B cell (primary cell): Measurements from ENCODE around the gene CLEC4M. TPM values are rescaled to one million over a fixed set of nuclear protein-coding genes. Genes with fewer than 3 reads are reported as not detected.

Source experiments
- ATAC-seq: fragments of 200-7000 bp; cut with Tn5 transposase; one replicate; pipeline ENCODE4 v1.10.0; 2021; ENCODE audit warnings: low read depth, mild to moderate bottlenecking, moderate number of reproducible peaks, moderate library complexity
- CTCF ChIA-PET: fragments of 350-600 bp; sonication (Branson Sonifier 250); formaldehyde crosslinking; loops from one replicate; lab custom pipeline; 2021; ENCODE audit warnings: antibody characterized with exemption, inconsistent platforms; lab: Charles Lee
- POLR2A ChIA-PET: fragments of 350-600 bp; sonication (Branson Sonifier 250); formaldehyde crosslinking; loops from one replicate; lab custom pipeline; 2021; ENCODE audit warnings: antibody characterized with exemption; lab: Charles Lee
- DNase-seq: peaks from one replicate; pipeline ENCODE4 v3.0.0; 2013
- H2AFZ ChIP-seq: 2 replicates; pipeline ENCODE4 v1.6.1; 2012; ENCODE audit warnings: mild to moderate bottlenecking, low read depth, low read length; ENCODE audit not compliant: insufficient read depth, poor library complexity, severe bottlenecking
- H3K27ac ChIP-seq, 2 donors: 1 replicate in 1 of 2; 2 replicates in 1 of 2; pipeline ENCODE4 v1.5.1; 2012 to 2013; ENCODE audit warnings: low read length in 2 of 2, mild to moderate bottlenecking in 2 of 2, moderate library complexity in 1 of 2
- H3K27me3 ChIP-seq, 4 experiments: fragments of 200-600 bp in 1 of 4; sonication (generic) in 1 of 4; replicated peaks in 1 of 4; 1 replicate in 2 of 4; 2 replicates in 2 of 4; pipeline versions ENCODE4 v1.6.1 to v1.7.0; 2013 to 2016; ENCODE audit warnings: low read length in 3 of 4, mild to moderate bottlenecking in 2 of 4, mixed read lengths in 1 of 4, moderate library complexity in 1 of 4; ENCODE audit not compliant: insufficient read depth in 4 of 4, control insufficient read depth in 3 of 4; ENCODE audit errors: control extremely low read depth in 1 of 4
- H3K36me3 ChIP-seq, 2 experiments: replicated peaks in 1 of 2; 1 replicate in 1 of 2; 2 replicates in 1 of 2; pipeline versions ENCODE4 v1.6.1 to v1.7.1; 2013; ENCODE audit warnings: low read length in 1 of 2; ENCODE audit not compliant: insufficient read depth in 2 of 2, control insufficient read depth in 1 of 2; ENCODE audit errors: control extremely low read depth in 1 of 2, extremely low read depth in 1 of 2
- H3K4me1 ChIP-seq, 2 donors: fragments of 200-600 bp in 1 of 2; sonication (generic) in 1 of 2; 1 replicate in 1 of 2; 2 replicates in 1 of 2; pipeline versions ENCODE4 v1.5.1 to v1.6.1; 2013 to 2017; ENCODE audit warnings: low read length in 2 of 2; ENCODE audit not compliant: control insufficient read depth in 2 of 2, insufficient read depth in 2 of 2
- H3K4me2 ChIP-seq: replicated peaks from 2 replicates; pipeline ENCODE3; 2012; ENCODE audit warnings: mild to moderate bottlenecking, low read depth, low read length; ENCODE audit not compliant: poor library complexity, severe bottlenecking
- H3K4me3 ChIP-seq, 5 experiments: fragments of 200-600 bp in 1 of 5; sonication (generic) in 1 of 5; 1 replicate in 3 of 5; 2 replicates in 2 of 5; pipeline versions ENCODE4 v1.5.1 to v1.7.0; 2011 to 2016; ENCODE audit warnings: low read length in 4 of 5, mild to moderate bottlenecking in 4 of 5, low read depth in 2 of 5, control low read depth in 1 of 5, moderate library complexity in 1 of 5; ENCODE audit not compliant: insufficient read depth in 1 of 5; ENCODE audit errors: control extremely low read depth in 1 of 5, extremely low read depth in 1 of 5
- H3K79me2 ChIP-seq: fragments of 200-600 bp; sonication (generic); one replicate; pipeline ENCODE4 v1.6.0; 2016; ENCODE audit warnings: low read length; ENCODE audit not compliant: control insufficient read depth, insufficient read depth
- H3K9ac ChIP-seq: fragments of 200-600 bp; sonication (generic); 2 replicates; pipeline ENCODE4 v1.6.1; 2017; ENCODE audit warnings: mild to moderate bottlenecking, low read length, moderate library complexity
- H3K9me3 ChIP-seq, 3 donors: one replicate each; pipeline versions ENCODE4 v1.6.1 to v1.7.1; 2013; ENCODE audit warnings: low read length in 2 of 3; ENCODE audit not compliant: control insufficient read depth in 2 of 3, insufficient read depth in 1 of 3; ENCODE audit errors: control extremely low read depth in 1 of 3
- H4K20me1 ChIP-seq: 2 replicates; pipeline ENCODE4 v1.6.0; 2012; ENCODE audit warnings: mild to moderate bottlenecking, low read length; ENCODE audit not compliant: insufficient read depth, control insufficient read depth, poor library complexity, severe bottlenecking
- H3K27ac Mint-ChIP-seq: one replicate; pipeline ENCODE4 v1.8.0; 2021; ENCODE audit warnings: mixed read lengths
- H3K27me3 Mint-ChIP-seq: one replicate; pipeline ENCODE4 v1.8.0; 2021; ENCODE audit warnings: mixed read lengths
- H3K4me1 Mint-ChIP-seq: one replicate; pipeline ENCODE4 v1.8.0; 2021; ENCODE audit warnings: mixed read lengths
- H3K4me3 Mint-ChIP-seq: one replicate; pipeline ENCODE4 v1.8.0; 2021; ENCODE audit warnings: mixed read lengths
- H3K9me3 Mint-ChIP-seq: one replicate; pipeline ENCODE4 v1.8.0; 2022; ENCODE audit warnings: mixed read lengths; ENCODE audit not compliant: insufficient read depth
- CTCF ChIP-seq: fragments of 200-600 bp; IDR thresholded peaks from one replicate; pipeline ENCODE4 v1.8.0; 2022; ENCODE audit warnings: antibody characterized with exemption, mild to moderate bottlenecking
- EZH2 ChIP-seq: IDR thresholded peaks from 2 replicates; pipeline ENCODE4 v1.6.1; 2012; ENCODE audit warnings: borderline replicate concordance, low read depth, mild to moderate bottlenecking, moderate library complexity, low read length; ENCODE audit not compliant: insufficient read depth, poor library complexity, severe bottlenecking
- WGBS: methylation state at CpG from one replicate; pipeline ENCODE4 v1.1.5; 2013; ENCODE audit warnings: missing lambda C conversion rate; ENCODE audit not compliant: insufficient coverage; 5-methylcytosine and 5-hydroxymethylcytosine counted together
- intact Hi-C: fragments of 100-400 bp; cut with micrococcal nuclease; formaldehyde crosslinking; loops from one replicate; pipeline ENCODE4 v1.10.0; 2022
- polyA plus RNA-seq: library from polyadenylated mRNA; depleted of rRNA; stranded (reverse); fragments of >200 nt; gene quantifications from 2 replicates; pipeline ENCODE4 v1.2.3, GENCODE V29; 2012
- total RNA-seq, 2 donors: library from RNA; stranded (reverse); fragments of 120-200 nt in 1 of 2; gene quantifications; 1 replicate in 1 of 2; 2 replicates in 1 of 2; pipeline versions ENCODE4 v1.2.3 to v1.2.4, GENCODE V29; 2013 to 2022

Gene CLEC4M
- total and polyA plus RNA-seq, 2 donors (not counting 1 experiment from before 2014, with no cell fraction given), result 0.10 to 0.52 TPM

DNA sequence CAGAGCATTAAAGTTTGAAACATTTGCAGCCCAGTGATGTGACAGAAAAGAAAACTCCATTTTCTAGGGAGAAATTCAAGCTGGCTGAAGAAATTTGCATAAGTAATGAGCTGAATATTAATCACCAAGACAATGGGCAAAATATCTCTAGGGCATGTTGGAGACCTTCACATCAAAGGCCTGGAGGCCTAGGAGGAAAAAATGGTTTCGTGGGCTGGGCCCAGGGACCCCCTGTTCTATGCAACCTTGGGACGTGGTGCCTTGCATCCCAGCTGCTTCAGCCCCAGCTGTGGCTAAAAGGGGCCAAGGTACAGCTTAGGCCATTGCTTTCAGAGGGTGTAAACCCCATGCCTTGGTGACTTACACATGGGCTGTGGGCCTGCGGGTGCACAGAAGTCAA lies 5.7 kb upstream of the CLEC4M start:
- H3K4me2 ChIP-seq, result no peak overlapping the region
- no peak overlapping the region for H3K9ac ChIP-seq
- H2AFZ ChIP-seq, result no peak overlapping the region
- H3K4me1 ChIP-seq, result peaks cover 5 to 6% of the 10 kb centered on the region in 2 donors
- H3K36me3 ChIP-seq, result no peaks in the 10 kb centered on the region
- TF ChIP-seq EZH2, result no peak
- no peak for TF ChIP-seq CTCF
- H3K9me3 Mint-ChIP-seq, result peaks cover 34% of the 10 kb centered on the region
- WGBS, result 90% methylated on average over 3 of the region's 3 CpGs
- intact Hi-C loops, result no loop called here
- no peak for ATAC-seq
- no peak overlapping the region for H3K4me3 Mint-ChIP-seq
- H3K27me3 Mint-ChIP-seq, result peaks cover 9% of the 10 kb centered on the region
- no peaks in the 10 kb centered on the region for H4K20me1 ChIP-seq
- H3K4me3 ChIP-seq, result no peak overlapping the region
- DNase-seq, result no peak
- no peaks in the 10 kb centered on the region for H3K79me2 ChIP-seq
- peaks cover 0 to 10% (median 3%) of the 10 kb centered on the region in 4 experiments for H3K27me3 ChIP-seq
- H3K9me3 ChIP-seq, result peaks cover 12 to 46% (median 36%) of the 10 kb centered on the region in 3 donors
- H3K4me1 Mint-ChIP-seq, result peaks cover 11% of the 10 kb centered on the region
- CTCF ChIA-PET, result no interaction called here
- no peak overlapping the region for H3K27ac ChIP-seq
- POLR2A ChIA-PET, result no interaction called here
- no peak overlapping the region for H3K27ac Mint-ChIP-seq

- no peak overlapping the region for H3K4me3 ChIP-seq
- no peak overlapping the region for H2AFZ ChIP-seq
- peaks cover 6 to 10% of the 10 kb centered on the region in 2 donors for H3K4me1 ChIP-seq
- H3K9ac ChIP-seq, result no peak overlapping the region
- Mint-ChIP-seq H3K4me1 (peaks cover 15% of the 10 kb centered on the region), H3K27ac (no peak overlapping the region), H3K27me3 (peaks cover 17% of the 10 kb centered on the region), H3K9me3 (peaks cover 27% of the 10 kb centered on the region), H3K4me3 (no peak overlapping the region)
- no peaks in the 10 kb centered on the region for H4K20me1 ChIP-seq
- DNase-seq (no peak), ATAC-seq (no peak)
- ChIA-PET POLR2A (interaction anchor here (0.5 kb wide), 1 partner anchor 8 kb away, joined by 4 read pairs; no protein-coding TSS in a partner anchor), CTCF (no interaction called here)
- no CpG with 5 or more reads among the region's 1 CpG for WGBS
- peaks cover 0 to 10% (median 3%) of the 10 kb centered on the region in 4 experiments for H3K27me3 ChIP-seq
- intact Hi-C loops, result no loop called here
- H3K9me3 ChIP-seq, result peaks cover 11 to 43% (median 26%) of the 10 kb centered on the region in 3 donors
- TF ChIP-seq CTCF, result no peak
- no peak for TF ChIP-seq EZH2
- H3K4me2 ChIP-seq, result no peak overlapping the region
- no peaks in the 10 kb centered on the region for H3K79me2 ChIP-seq
- no peaks in the 10 kb centered on the region for H3K36me3 ChIP-seq
- H3K27ac ChIP-seq, result no peak overlapping the region
Observed at GRCh38 chr19:7759156-7759555, 3.9 kb upstream of the CLEC4M start.
